Esophagus muscularis mucosa (tissue), 4 donors: ENCODE measurements around the gene FANCE.

Source experiments
- EP300 ChIP-seq: sonication (generic); formaldehyde crosslinking; IDR thresholded peaks from one replicate; pipeline ENCODE4 v1.6.1; 2017; ENCODE audit warnings: antibody characterized with exemption
- POLR2AphosphoS5 ChIP-seq, 2 donors: sonication (generic); formaldehyde crosslinking; IDR thresholded peaks; one replicate each; pipeline ENCODE4 v1.6.1; 2017; ENCODE audit warnings: antibody characterized with exemption in 2 of 2
- TF ChIP-seq, protein P1 (sequence below), 3 experiments: fragments of 200-600 bp in 2 of 3; fragments of 450-650 bp in 1 of 3; sonication (generic) in 2 of 3; IDR thresholded peaks; one replicate each; pipeline ENCODE4 v1.5.1; 2017 to 2019; ENCODE audit warnings: antibody characterized with exemption in 3 of 3, mild to moderate bottlenecking in 2 of 3, moderate library complexity in 1 of 3

DNA sequence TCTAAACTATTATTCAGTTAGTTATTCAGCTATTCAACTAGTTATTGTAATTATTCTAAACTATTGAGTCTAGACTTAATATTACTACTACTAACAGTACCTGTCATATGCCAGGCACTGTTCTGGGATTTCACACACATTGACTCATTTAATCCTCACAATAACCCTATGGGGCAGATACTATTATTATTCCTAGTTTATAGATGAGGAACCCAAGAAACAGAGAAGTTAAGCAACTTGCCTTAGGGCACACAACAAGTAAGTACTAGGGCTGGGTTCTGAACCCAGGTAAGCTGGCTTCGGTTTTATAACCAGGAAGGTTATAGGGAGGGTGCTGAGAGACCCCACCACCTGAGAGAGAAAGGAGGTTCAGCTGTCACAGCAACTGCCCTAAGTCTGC, 36.9 kb downstream of the FANCE start:
- TF ChIP-seq, protein P1, sequence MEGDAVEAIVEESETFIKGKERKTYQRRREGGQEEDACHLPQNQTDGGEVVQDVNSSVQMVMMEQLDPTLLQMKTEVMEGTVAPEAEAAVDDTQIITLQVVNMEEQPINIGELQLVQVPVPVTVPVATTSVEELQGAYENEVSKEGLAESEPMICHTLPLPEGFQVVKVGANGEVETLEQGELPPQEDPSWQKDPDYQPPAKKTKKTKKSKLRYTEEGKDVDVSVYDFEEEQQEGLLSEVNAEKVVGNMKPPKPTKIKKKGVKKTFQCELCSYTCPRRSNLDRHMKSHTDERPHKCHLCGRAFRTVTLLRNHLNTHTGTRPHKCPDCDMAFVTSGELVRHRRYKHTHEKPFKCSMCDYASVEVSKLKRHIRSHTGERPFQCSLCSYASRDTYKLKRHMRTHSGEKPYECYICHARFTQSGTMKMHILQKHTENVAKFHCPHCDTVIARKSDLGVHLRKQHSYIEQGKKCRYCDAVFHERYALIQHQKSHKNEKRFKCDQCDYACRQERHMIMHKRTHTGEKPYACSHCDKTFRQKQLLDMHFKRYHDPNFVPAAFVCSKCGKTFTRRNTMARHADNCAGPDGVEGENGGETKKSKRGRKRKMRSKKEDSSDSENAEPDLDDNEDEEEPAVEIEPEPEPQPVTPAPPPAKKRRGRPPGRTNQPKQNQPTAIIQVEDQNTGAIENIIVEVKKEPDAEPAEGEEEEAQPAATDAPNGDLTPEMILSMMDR (IDR thresholded peaks at IDR 0.05), result no peak
- TF ChIP-seq POLR2AphosphoS5 (IDR thresholded peaks at IDR 0.05) (no peak), EP300 (no peak)
